Effector memory CD4-positive, alpha-beta T cell (primary cell): ENCODE results near the gene DOCK4.

ENCODE experiments used
- DNase-seq, 3 donors: peaks; one replicate each; pipeline ENCODE4 v3.0.0-alpha.2; 2020
- H3K27ac ChIP-seq: 2 replicates; pipeline ENCODE4 v1.7.0; 2013; ENCODE audit warnings: mild to moderate bottlenecking, low read length, moderate library complexity; ENCODE audit not compliant: insufficient read depth, poor library complexity, severe bottlenecking
- H3K27me3 ChIP-seq: replicated peaks from 2 replicates; pipeline ENCODE4 v1.7.0; 2013; ENCODE audit warnings: mild to moderate bottlenecking, low read length; ENCODE audit not compliant: insufficient read depth, control insufficient read depth, poor library complexity, severe bottlenecking
- H3K36me3 ChIP-seq: 2 replicates; pipeline ENCODE4 v1.7.0; 2013; ENCODE audit warnings: mild to moderate bottlenecking, low read length, moderate library complexity; ENCODE audit not compliant: control insufficient read depth, insufficient read depth
- H3K4me1 ChIP-seq: 2 replicates; pipeline ENCODE4 v1.7.0; 2013; ENCODE audit warnings: low read length, mild to moderate bottlenecking; ENCODE audit not compliant: control insufficient read depth, insufficient read depth, poor library complexity, severe bottlenecking
- H3K4me3 ChIP-seq: 2 replicates; pipeline ENCODE4 v1.7.0; 2013; ENCODE audit warnings: low read length, low read depth, mild to moderate bottlenecking; ENCODE audit not compliant: insufficient read depth, poor library complexity, severe bottlenecking
- H3K9me3 ChIP-seq: 2 replicates; pipeline ENCODE4 v1.7.0; 2013; ENCODE audit warnings: mild to moderate bottlenecking, low read length, moderate library complexity; ENCODE audit not compliant: control insufficient read depth

The DOCK4 gene

DNA sequence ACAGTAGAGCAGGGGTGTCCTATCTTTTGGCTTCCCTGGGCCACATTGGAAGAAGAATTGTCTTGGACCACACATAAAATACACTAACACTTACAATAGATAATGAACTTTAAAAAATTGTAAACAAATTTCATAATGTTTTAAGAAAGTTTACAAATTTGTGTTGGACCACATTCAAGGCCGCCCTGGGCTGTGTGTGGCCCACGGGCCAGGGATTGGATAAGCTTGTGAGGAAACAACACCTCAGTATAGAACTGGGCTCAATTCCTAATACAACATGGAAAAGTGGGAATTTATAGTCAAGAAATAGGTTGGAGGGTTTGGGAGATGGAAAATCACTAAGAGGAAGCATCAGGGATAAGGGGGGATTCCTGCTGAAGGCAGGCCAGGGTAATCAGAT is 18.0 kb upstream of the DOCK4 start:
- no peak overlapping the region for H3K4me3 ChIP-seq
- DNase-seq: no peak
- H3K27ac ChIP-seq: no peak overlapping the region
- H3K4me1 ChIP-seq: no peaks in the 10 kb centered on the region
- H3K36me3 ChIP-seq: peaks cover 4% of the 10 kb centered on the region
- no peaks in the 10 kb centered on the region for H3K27me3 ChIP-seq
- H3K9me3 ChIP-seq: no peaks in the 10 kb centered on the region

DNA sequence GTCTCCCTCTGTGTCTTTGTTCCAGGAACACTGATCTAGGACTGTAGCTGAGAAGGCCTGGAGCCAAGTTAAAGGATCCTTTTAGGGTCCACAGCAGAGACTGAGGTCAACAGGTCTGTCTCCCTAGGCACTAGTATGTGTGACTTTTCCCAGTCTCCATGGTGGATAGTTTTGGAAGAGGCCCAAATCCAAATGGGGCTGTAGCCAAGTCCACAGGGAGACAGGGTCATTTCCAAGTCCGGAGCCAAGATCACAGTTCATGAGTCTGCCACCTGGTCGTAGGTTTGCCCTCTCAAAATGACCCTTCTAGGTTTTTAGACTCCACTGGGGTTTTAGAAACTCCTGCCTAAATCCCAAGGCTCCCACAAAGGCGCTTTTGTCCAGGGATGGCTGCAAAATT is 17.1 kb upstream of the DOCK4 start:
- Histone ChIP-seq H3K36me3 (peaks cover 4% of the 10 kb centered on the region), H3K27me3 (no peaks in the 10 kb centered on the region), H3K4me1 (no peaks in the 10 kb centered on the region), H3K9me3 (no peaks in the 10 kb centered on the region), H3K27ac (no peak overlapping the region), H3K4me3 (no peak overlapping the region)
- no peak for DNase-seq

DNA sequence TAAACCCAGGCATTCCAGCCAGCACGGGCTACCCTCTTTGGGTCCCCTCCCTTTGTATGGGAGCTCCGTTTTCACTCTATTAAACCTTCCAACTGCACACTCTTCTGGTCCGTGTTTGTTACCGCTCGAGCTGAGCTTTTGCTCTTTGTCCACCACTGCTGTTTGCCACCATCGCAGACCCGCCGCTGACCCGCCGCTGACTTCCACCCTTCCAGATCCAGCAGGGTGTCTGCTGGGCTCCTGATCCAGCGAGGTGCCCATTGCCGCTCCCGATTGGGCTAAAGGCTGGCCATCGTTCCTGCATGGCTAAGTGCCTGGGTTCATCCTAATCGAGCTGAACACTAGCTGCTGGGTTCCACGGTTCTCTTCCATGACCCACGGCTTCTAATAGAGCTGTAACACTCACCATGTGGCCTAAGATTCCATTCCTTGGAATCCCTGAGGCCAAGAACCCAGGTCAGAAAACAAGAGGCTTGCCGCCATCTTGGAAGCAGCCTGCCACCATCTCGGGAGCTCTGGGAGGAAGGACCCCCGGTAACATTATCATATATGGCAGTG is 14.8 kb upstream of the DOCK4 start:
- H3K27me3 ChIP-seq: no peaks in the 10 kb centered on the region
- H3K4me1 ChIP-seq: no peaks in the 10 kb centered on the region
- H3K4me3 ChIP-seq: no peak overlapping the region
- H3K27ac ChIP-seq: no peak overlapping the region
- no peaks in the 10 kb centered on the region for H3K9me3 ChIP-seq
- peaks cover 4% of the 10 kb centered on the region for H3K36me3 ChIP-seq
- DNase-seq: no peak

DNA sequence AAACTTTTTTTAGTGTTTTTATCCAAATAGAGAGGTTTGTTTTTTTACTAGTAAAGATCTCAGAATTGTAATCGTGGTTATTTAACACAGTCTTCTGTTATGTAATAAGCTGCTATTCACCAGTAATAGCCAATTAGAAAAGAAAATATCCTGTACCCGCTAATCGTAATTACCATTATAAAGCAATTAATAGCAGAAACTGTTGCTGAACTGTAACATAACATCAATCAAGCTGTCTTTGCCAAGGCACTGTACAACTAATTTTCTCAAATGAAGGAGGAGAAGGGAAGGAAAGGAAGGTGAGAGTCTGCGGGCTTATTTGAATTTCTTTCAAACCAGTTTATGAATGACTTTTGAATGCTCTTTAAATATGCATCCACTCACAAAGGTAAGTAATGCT is 9.6 kb upstream of the DOCK4 start:
- DNase-seq: no peak
- no peak overlapping the region for H3K27ac ChIP-seq
- H3K36me3 ChIP-seq: no peaks in the 10 kb centered on the region
- H3K4me3 ChIP-seq: no peak overlapping the region
- no peaks in the 10 kb centered on the region for H3K4me1 ChIP-seq
- H3K27me3 ChIP-seq: no peaks in the 10 kb centered on the region
- H3K9me3 ChIP-seq: no peaks in the 10 kb centered on the region

DNA sequence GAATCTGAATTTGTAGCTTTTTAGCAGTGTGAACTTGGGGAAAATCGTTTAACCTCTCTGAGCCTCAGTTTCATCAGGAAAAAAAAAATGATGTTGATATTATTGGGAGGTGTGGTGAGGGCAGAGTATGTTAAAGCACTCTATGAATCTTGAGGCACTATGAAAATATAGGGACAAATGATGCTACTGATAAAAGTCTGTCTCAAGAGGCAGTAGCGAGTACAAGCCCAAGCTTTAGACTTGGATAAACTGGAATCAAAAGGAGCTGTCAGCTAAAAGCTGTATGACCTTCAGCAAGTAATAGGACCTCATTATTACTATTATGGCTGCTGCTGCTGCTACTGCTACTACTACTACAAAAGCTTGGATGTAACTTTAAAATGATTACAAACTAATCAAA is 8.7 kb upstream of the DOCK4 start:
- no peaks in the 10 kb centered on the region for H3K4me1 ChIP-seq
- no peak overlapping the region for H3K27ac ChIP-seq
- H3K9me3 ChIP-seq: no peaks in the 10 kb centered on the region
- H3K4me3 ChIP-seq: no peak overlapping the region
- no peaks in the 10 kb centered on the region for H3K36me3 ChIP-seq
- H3K27me3 ChIP-seq: no peaks in the 10 kb centered on the region
- DNase-seq: no peak

DNA sequence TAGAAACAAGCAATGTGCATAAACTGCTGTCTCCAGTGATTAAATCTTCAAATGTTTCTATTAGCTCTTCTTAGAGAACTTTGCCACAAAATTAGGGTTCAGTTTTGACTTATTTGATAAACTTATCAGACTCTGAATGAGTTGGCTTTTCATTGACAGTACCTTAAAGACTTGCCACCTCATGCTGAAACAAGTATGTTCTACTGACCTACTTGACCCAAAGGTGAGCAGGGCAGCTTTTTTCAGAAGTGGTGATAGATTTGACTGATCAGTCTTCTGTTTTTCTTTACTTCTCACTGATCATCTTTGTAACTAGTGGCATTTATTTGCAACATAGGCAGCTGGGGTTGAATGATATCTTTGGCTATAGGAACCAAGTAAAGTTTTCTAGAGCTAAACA is 8.1 kb upstream of the DOCK4 start:
- no peak for DNase-seq
- no peaks in the 10 kb centered on the region for H3K27me3 ChIP-seq
- no peaks in the 10 kb centered on the region for H3K4me1 ChIP-seq
- no peaks in the 10 kb centered on the region for H3K9me3 ChIP-seq
- no peak overlapping the region for H3K27ac ChIP-seq
- no peak overlapping the region for H3K4me3 ChIP-seq
- H3K36me3 ChIP-seq: no peaks in the 10 kb centered on the region

DNA sequence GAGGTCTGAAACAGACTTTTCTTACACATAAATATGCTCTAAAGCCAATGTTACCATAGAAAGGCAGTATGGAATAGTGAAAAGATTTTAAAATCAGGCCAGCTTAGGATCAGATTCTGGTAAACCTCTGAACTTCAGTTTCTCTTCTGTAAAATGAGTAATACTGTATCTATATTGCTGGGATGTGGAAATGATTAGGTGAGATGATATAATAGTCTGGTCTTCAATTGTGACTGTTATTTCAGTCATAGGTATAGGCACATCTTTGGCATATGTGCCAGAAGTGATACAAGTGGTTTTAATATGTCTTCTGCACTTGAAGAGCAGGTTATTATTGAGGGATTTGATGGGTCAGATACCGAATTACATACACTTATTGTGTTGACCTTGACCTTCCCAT is 7.5 kb upstream of the DOCK4 start:
- DNase-seq: no peak

DNA sequence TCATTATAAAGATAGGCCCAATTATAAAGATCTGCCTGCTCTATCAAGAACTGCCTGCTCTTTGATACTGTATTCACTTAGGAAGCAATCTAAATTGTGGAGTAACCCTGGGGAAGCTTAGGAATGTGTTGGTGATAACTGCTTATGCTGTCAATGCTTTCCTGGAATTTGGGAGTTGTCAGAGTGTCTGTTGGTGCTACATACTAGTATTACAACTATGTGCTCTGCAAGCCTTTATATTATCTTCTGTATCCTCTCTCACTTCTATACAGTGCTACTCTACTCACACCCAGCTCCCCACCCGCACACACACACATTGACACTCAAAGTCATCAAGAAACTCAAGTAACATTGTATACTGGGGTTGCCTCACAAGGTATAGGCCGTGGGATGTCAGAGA is 6.4 kb upstream of the DOCK4 start:
- DNase-seq: no peak
- no peaks in the 10 kb centered on the region for H3K36me3 ChIP-seq
- H3K27me3 ChIP-seq: no peaks in the 10 kb centered on the region
- H3K27ac ChIP-seq: no peak overlapping the region
- H3K4me3 ChIP-seq: no peak overlapping the region
- H3K4me1 ChIP-seq: no peaks in the 10 kb centered on the region
- H3K9me3 ChIP-seq: no peaks in the 10 kb centered on the region

More for the DNA sequence above, 7.5 kb upstream of the DOCK4 start:
- no peaks in the 10 kb centered on the region for H3K27me3 ChIP-seq
- H3K36me3 ChIP-seq: no peaks in the 10 kb centered on the region
- no peaks in the 10 kb centered on the region for H3K9me3 ChIP-seq
- H3K27ac ChIP-seq: no peak overlapping the region
- H3K4me3 ChIP-seq: no peak overlapping the region
- no peaks in the 10 kb centered on the region for H3K4me1 ChIP-seq

DNA sequence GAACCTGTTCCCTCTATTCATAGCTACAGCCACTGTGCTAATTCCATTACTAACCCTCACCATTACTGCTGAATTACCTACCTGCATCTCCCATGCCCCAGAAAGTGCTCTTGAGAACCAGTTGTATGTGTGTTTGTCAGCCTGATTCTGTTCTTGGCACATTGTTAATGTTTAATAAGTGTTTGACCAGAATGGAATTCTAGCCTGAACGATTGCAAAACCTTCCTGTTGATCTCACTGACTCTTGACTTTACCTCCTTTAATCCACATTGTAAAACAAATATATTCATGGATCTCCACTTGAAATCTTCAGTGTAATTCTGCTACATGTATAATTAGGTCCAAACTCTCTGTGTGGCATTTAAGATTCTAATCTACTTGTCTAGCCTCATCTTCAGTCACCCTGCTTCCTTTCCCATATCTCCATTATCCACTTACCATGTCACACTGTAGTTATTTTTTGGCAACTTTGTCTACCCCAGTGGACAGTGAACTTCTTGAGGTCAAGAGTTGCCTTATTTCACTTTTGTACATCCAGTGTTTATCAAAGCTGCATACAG is 5.2 kb upstream of the DOCK4 start:
- no peaks in the 10 kb centered on the region for H3K36me3 ChIP-seq
- no peaks in the 10 kb centered on the region for H3K9me3 ChIP-seq
- no peak for DNase-seq
- no peak overlapping the region for H3K4me3 ChIP-seq
- H3K4me1 ChIP-seq: no peaks in the 10 kb centered on the region
- no peak overlapping the region for H3K27ac ChIP-seq
- no peaks in the 10 kb centered on the region for H3K27me3 ChIP-seq

DNA sequence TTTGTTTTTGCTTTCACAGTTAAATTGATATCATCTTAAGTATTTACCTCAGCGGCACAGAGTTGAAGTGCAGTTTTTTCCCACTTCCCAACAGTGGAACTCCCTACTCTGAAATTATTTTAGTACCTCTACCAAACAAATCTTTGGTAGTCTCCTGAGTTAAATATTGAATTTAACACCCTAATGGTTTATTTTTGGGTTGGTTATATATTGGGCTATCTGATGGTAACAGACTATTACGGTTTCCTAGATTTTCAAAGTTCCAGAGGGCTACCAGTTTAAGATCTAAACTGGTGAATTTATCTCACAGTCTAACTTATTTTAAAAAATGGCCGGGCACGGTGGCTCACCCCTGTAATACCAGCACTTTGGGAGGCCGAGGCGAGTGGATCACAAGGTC is 1.6 kb upstream of the DOCK4 start:
- H3K36me3 ChIP-seq: no peaks in the 10 kb centered on the region
- no peaks in the 10 kb centered on the region for H3K9me3 ChIP-seq
- peaks cover 17% of the 10 kb centered on the region for H3K4me1 ChIP-seq
- H3K27ac ChIP-seq: no peak overlapping the region
- peaks cover 4% of the 10 kb centered on the region for H3K27me3 ChIP-seq
- H3K4me3 ChIP-seq: no peak overlapping the region
- DNase-seq: no peak
